ENCODE results near the gene MSRB3.
"Not testable (repeated sequence)": the region's sequence is repeated elsewhere in the genome, so short reads cannot be mapped to it uniquely, and the experiment has no call there.

MSRB3 gene

GRCh38 chr12:65308601-65309071 is 30.2 kb downstream of the MSRB3 start:
- Histone ChIP-seq H3K27me3 (ENCODE audit: insufficient read depth, poor library complexity, severe bottlenecking) (no peaks in the 10 kb centered on the region), H3K4me3 (ENCODE audit: severe bottlenecking) (no peak overlapping the region), H3K36me3 (ENCODE audit: low read depth) (peaks cover 7% of the 10 kb centered on the region; the same call in 1 of the 2 replicates), H3K27ac (ENCODE audit: poor library complexity, severe bottlenecking) (peak overlapping the region; percentile 79), H3K4me1 (ENCODE audit: insufficient read depth, poor library complexity, severe bottlenecking) (peaks cover 38% of the 10 kb centered on the region), H3K9me3 (ENCODE audit: severe bottlenecking) (no peaks in the 10 kb centered on the region)
- no peak for DNase-seq (ENCODE audit: low spot score)
- ATAC-seq (ENCODE audit: low read depth) = no peak
- no peak for TF ChIP-seq CTCF (IDR thresholded peaks at IDR 0.05; ENCODE audit: poor library complexity, severe bottlenecking)

GRCh38 chr12:65311260-65311659 is 32.8 kb downstream of the MSRB3 start:
- DNase-seq (ENCODE audit: low spot score) = no peak
- Histone ChIP-seq H3K4me1 (ENCODE audit: insufficient read depth, poor library complexity, severe bottlenecking) (peaks cover 40% of the 10 kb centered on the region), H3K4me3 (ENCODE audit: severe bottlenecking) (no peak overlapping the region), H3K9me3 (ENCODE audit: severe bottlenecking) (no peaks in the 10 kb centered on the region), H3K27me3 (ENCODE audit: insufficient read depth, poor library complexity, severe bottlenecking) (no peaks in the 10 kb centered on the region), H3K27ac (ENCODE audit: poor library complexity, severe bottlenecking) (no peak overlapping the region), H3K36me3 (ENCODE audit: low read depth) (peaks cover 7% of the 10 kb centered on the region; the same call in 1 of the 2 replicates)
- ATAC-seq (ENCODE audit: low read depth) = no peak
- TF ChIP-seq CTCF (IDR thresholded peaks at IDR 0.05; ENCODE audit: poor library complexity, severe bottlenecking) = no peak

GRCh38 chr12:65313719-65314317 is 35.3 kb downstream of the MSRB3 start:
- H3K9me3 ChIP-seq (ENCODE audit: severe bottlenecking) = no peaks in the 10 kb centered on the region
- ATAC-seq (ENCODE audit: low read depth) = no peak
- TF ChIP-seq CTCF (IDR thresholded peaks at IDR 0.05; ENCODE audit: poor library complexity, severe bottlenecking) = peak; percentile 93
- DNase-seq (ENCODE audit: low spot score) = no peak
- H3K27ac ChIP-seq (ENCODE audit: poor library complexity, severe bottlenecking) = peak overlapping the region; percentile 2
- peaks cover 4% of the 10 kb centered on the region; the same call in 1 of the 2 replicates for H3K36me3 ChIP-seq (ENCODE audit: low read depth)
- peaks cover 16% of the 10 kb centered on the region for H3K4me1 ChIP-seq (ENCODE audit: insufficient read depth, poor library complexity, severe bottlenecking)
- H3K27me3 ChIP-seq (ENCODE audit: insufficient read depth, poor library complexity, severe bottlenecking) = no peaks in the 10 kb centered on the region
- no peak overlapping the region for H3K4me3 ChIP-seq (ENCODE audit: severe bottlenecking)

GRCh38 chr12:65315238-65315637 is 36.8 kb downstream of the MSRB3 start:
- not testable (repeated sequence) for ATAC-seq (ENCODE audit: low read depth); H3K4me3 ChIP-seq (ENCODE audit: severe bottlenecking)

GRCh38 chr12:65318186-65318685 is 39.8 kb downstream of the MSRB3 start:
- Histone ChIP-seq H3K4me3 (ENCODE audit: severe bottlenecking) (no peak overlapping the region), H3K27ac (ENCODE audit: poor library complexity, severe bottlenecking) (no peak overlapping the region)
- DNase-seq (ENCODE audit: low spot score) = no peak

More at GRCh38 chr12:65315238-65315637, 36.8 kb downstream of the MSRB3 start:
- not testable (repeated sequence) for H3K27ac ChIP-seq (ENCODE audit: poor library complexity, severe bottlenecking); H3K36me3 ChIP-seq (ENCODE audit: low read depth); H3K9me3 ChIP-seq (ENCODE audit: severe bottlenecking); DNase-seq (ENCODE audit: low spot score); H3K27me3 ChIP-seq (ENCODE audit: insufficient read depth, poor library complexity, severe bottlenecking)
- H3K4me1 ChIP-seq (ENCODE audit: insufficient read depth, poor library complexity, severe bottlenecking) = peaks cover 11% of the 10 kb centered on the region

More at GRCh38 chr12:65318186-65318685, 39.8 kb downstream of the MSRB3 start:
- TF ChIP-seq CTCF (IDR thresholded peaks at IDR 0.05; ENCODE audit: poor library complexity, severe bottlenecking) = no peak
- peaks cover 11% of the 10 kb centered on the region for H3K4me1 ChIP-seq (ENCODE audit: insufficient read depth, poor library complexity, severe bottlenecking)
- no peaks in the 10 kb centered on the region for H3K36me3 ChIP-seq (ENCODE audit: low read depth)
- ATAC-seq (ENCODE audit: low read depth) = no peak
- H3K27me3 ChIP-seq (ENCODE audit: insufficient read depth, poor library complexity, severe bottlenecking) = no peaks in the 10 kb centered on the region
- H3K9me3 ChIP-seq (ENCODE audit: severe bottlenecking) = no peaks in the 10 kb centered on the region
